Measurements from ENCODE around the gene ANKDD1A.

GRCh38 chr15:64991536-64992135, 79.9 kb downstream of the ANKDD1A start:
- no peak for TF ChIP-seq CTCF (IDR thresholded peaks at IDR 0.05; ENCODE audit: poor library complexity)
- TF ChIP-seq EZH2 (IDR thresholded peaks at IDR 0.05; ENCODE audit: borderline replicate concordance): no peak

All from hepatocyte (in vitro differentiated cells).